Karpas-422 (cell line): ENCODE data around the gene TSC22D4. TPM values are rescaled to one million over a fixed set of nuclear protein-coding genes. Genes with fewer than 3 reads are reported as not detected.
"Not testable (repeated sequence)": the region's sequence is repeated elsewhere in the genome, so short reads cannot be mapped to it uniquely, and the experiment has no call there.

ENCODE experiments used
- DNase-seq: peaks from one replicate; pipeline ENCODE4 v3.0.0-alpha.2; 2015
- H2AFZ ChIP-seq: fragments of 200-600 bp; sonication (generic); 2 replicates; pipeline ENCODE4 v1.6.1; 2014; ENCODE audit warnings: antibody characterized with exemption, low read length, mixed read lengths
- H3K27ac ChIP-seq: fragments of 200-600 bp; sonication (generic); 2 replicates; pipeline ENCODE4 v1.5.1; 2014; ENCODE audit warnings: mild to moderate bottlenecking, low read length, moderate library complexity
- H3K27me3 ChIP-seq: fragments of 200-600 bp; sonication (generic); 2 replicates; pipeline ENCODE4 v1.6.1; 2014; ENCODE audit warnings: low read length, mixed read lengths
- H3K36me3 ChIP-seq: fragments of 200-600 bp; sonication (generic); 2 replicates; pipeline ENCODE4 v1.6.1; 2014; ENCODE audit warnings: low read length, mixed read lengths; ENCODE audit not compliant: insufficient read depth
- H3K4me1 ChIP-seq: fragments of 200-600 bp; sonication (generic); 2 replicates; pipeline ENCODE4 v1.6.1; 2014; ENCODE audit warnings: mild to moderate bottlenecking, low read length, mixed read lengths
- H3K4me2 ChIP-seq: fragments of 200-600 bp; sonication (generic); 2 replicates; pipeline ENCODE4 v1.6.1; 2014; ENCODE audit warnings: low read length, low read depth, mild to moderate bottlenecking; ENCODE audit not compliant: poor library complexity, severe bottlenecking
- H3K4me3 ChIP-seq: fragments of 200-600 bp; sonication (generic); 2 replicates; pipeline ENCODE4 v1.5.1; 2014; ENCODE audit warnings: mild to moderate bottlenecking, antibody characterized with exemption, low read length, mixed read lengths
- H3K79me2 ChIP-seq: fragments of 200-600 bp; sonication (generic); 2 replicates; pipeline ENCODE4 v1.6.1; 2014; ENCODE audit warnings: mild to moderate bottlenecking, low read length, mixed read lengths
- H3K9ac ChIP-seq: fragments of 200-600 bp; sonication (generic); 2 replicates; pipeline ENCODE4 v1.6.0; 2014; ENCODE audit warnings: low read length
- H3K9me2 ChIP-seq: fragments of 200-600 bp; sonication (generic), shearing (Covaris generic); replicated peaks from 2 replicates; pipeline ENCODE4 v1.6.0; 2014; ENCODE audit warnings: mild to moderate bottlenecking, low read length, moderate library complexity; ENCODE audit not compliant: insufficient read depth
- H3K9me3 ChIP-seq: fragments of 300-700, 200-600 bp; sonication (generic); 2 replicates; pipeline ENCODE4 v1.6.1; 2014; ENCODE audit warnings: low read length, mixed read lengths
- H4K20me1 ChIP-seq: fragments of 200-600 bp; sonication (generic); 2 replicates; pipeline ENCODE4 v1.6.1; 2014; ENCODE audit warnings: mild to moderate bottlenecking, antibody characterized with exemption, low read length, low read depth; ENCODE audit not compliant: insufficient read depth
- total RNA-seq: library from RNA; depleted of rRNA; stranded (reverse); fragments of >200 nt; shearing (Covaris generic); gene quantifications from 2 replicates; pipeline ENCODE4 v1.2.3, GENCODE V29; 2014; ENCODE audit warnings: low replicate concordance

TSC22D4 gene
- total RNA-seq, 1 experiment from 2014 or later, result 40.4 TPM

- H3K9me3 ChIP-seq, result no peaks in the 10 kb centered on the region
- H3K4me1 ChIP-seq, result peaks cover 9% of the 10 kb centered on the region
- no peaks in the 10 kb centered on the region for H3K36me3 ChIP-seq
- DNase-seq, result no peak
- no peak overlapping the region for H2AFZ ChIP-seq
- H3K4me3 ChIP-seq, result no peak overlapping the region
- no peaks in the 10 kb centered on the region for H4K20me1 ChIP-seq
- H3K27ac ChIP-seq, result no peak overlapping the region
- no peak overlapping the region for H3K9ac ChIP-seq
- no peaks in the 10 kb centered on the region for H3K9me2 ChIP-seq
- H3K27me3 ChIP-seq, result no peaks in the 10 kb centered on the region
- H3K4me2 ChIP-seq, result no peak overlapping the region
- H3K79me2 ChIP-seq, result no peaks in the 10 kb centered on the region
Measured at GRCh38 chr7:100449190-100449795, 29.7 kb downstream of the TSC22D4 start.

- H3K4me2 ChIP-seq, H3K9ac ChIP-seq, DNase-seq, H3K36me3 ChIP-seq, H3K79me2 ChIP-seq, H3K9me2 ChIP-seq, H2AFZ ChIP-seq, H3K4me3 ChIP-seq, H3K27me3 ChIP-seq, H3K4me1 ChIP-seq, H3K9me3 ChIP-seq, H4K20me1 ChIP-seq, H3K27ac ChIP-seq: not testable (repeated sequence)
Measured at GRCh38 chr7:100447363-100447762, 31.7 kb downstream of the TSC22D4 start.

GRCh38 chr7:100446040-100446439, 33.0 kb downstream of the TSC22D4 start:
- H4K20me1 ChIP-seq, result no peaks in the 10 kb centered on the region
- no peak for DNase-seq
- peaks cover 9% of the 10 kb centered on the region for H3K4me1 ChIP-seq
- no peak overlapping the region for H3K4me3 ChIP-seq
- no peak overlapping the region for H3K27ac ChIP-seq
- no peaks in the 10 kb centered on the region for H3K79me2 ChIP-seq
- H3K9me2 ChIP-seq, result no peaks in the 10 kb centered on the region
- no peak overlapping the region for H3K4me2 ChIP-seq
- no peaks in the 10 kb centered on the region for H3K36me3 ChIP-seq
- H3K9me3 ChIP-seq, result no peaks in the 10 kb centered on the region
- no peaks in the 10 kb centered on the region for H3K27me3 ChIP-seq
- no peak overlapping the region for H3K9ac ChIP-seq
- no peak overlapping the region for H2AFZ ChIP-seq

- Histone ChIP-seq H3K9me2 (no peaks in the 10 kb centered on the region), H2AFZ (no peak overlapping the region)
Measured at GRCh38 chr7:100444311-100445278, 34.4 kb downstream of the TSC22D4 start.

GRCh38 chr7:100443096-100443840, 35.7 kb downstream of the TSC22D4 start:
- no peak for DNase-seq
- Histone ChIP-seq H3K4me3 (no peak overlapping the region), H3K9ac (no peak overlapping the region), H3K27ac (no peak overlapping the region), H3K4me2 (no peak overlapping the region), H3K27me3 (no peaks in the 10 kb centered on the region), H3K36me3 (no peaks in the 10 kb centered on the region), H3K9me2 (no peaks in the 10 kb centered on the region), H4K20me1 (no peaks in the 10 kb centered on the region), H3K79me2 (no peaks in the 10 kb centered on the region), H3K9me3 (no peaks in the 10 kb centered on the region), H3K4me1 (peaks cover 7% of the 10 kb centered on the region), H2AFZ (no peak overlapping the region)

More at GRCh38 chr7:100444311-100445278, 34.4 kb downstream of the TSC22D4 start:
- no peaks in the 10 kb centered on the region for H3K79me2 ChIP-seq
- H4K20me1 ChIP-seq, result no peaks in the 10 kb centered on the region
- H3K27ac ChIP-seq, result no peak overlapping the region
- H3K36me3 ChIP-seq, result no peaks in the 10 kb centered on the region
- no peak overlapping the region for H3K9ac ChIP-seq
- H3K4me3 ChIP-seq, result no peak overlapping the region
- DNase-seq, result no peak
- no peak overlapping the region for H3K4me2 ChIP-seq
- H3K9me3 ChIP-seq, result no peaks in the 10 kb centered on the region
- H3K4me1 ChIP-seq, result peaks cover 7% of the 10 kb centered on the region
- no peaks in the 10 kb centered on the region for H3K27me3 ChIP-seq

GRCh38 chr7:100441641-100442535, 37.1 kb downstream of the TSC22D4 start:
- Histone ChIP-seq H3K9me2 (no peaks in the 10 kb centered on the region), H3K4me1 (peaks cover 7% of the 10 kb centered on the region), H3K36me3 (no peaks in the 10 kb centered on the region), H3K4me2 (no peak overlapping the region), H3K79me2 (no peaks in the 10 kb centered on the region), H3K9ac (no peak overlapping the region), H4K20me1 (no peaks in the 10 kb centered on the region), H2AFZ (no peak overlapping the region), H3K27me3 (no peaks in the 10 kb centered on the region), H3K27ac (no peak overlapping the region), H3K4me3 (no peak overlapping the region), H3K9me3 (no peaks in the 10 kb centered on the region)
- peak; percentile 40 for DNase-seq

- H3K4me1 ChIP-seq, result peaks cover 15% of the 10 kb centered on the region
- H4K20me1 ChIP-seq, DNase-seq, H3K4me3 ChIP-seq, H3K9me3 ChIP-seq, H3K9ac ChIP-seq, H2AFZ ChIP-seq, H3K9me2 ChIP-seq, H3K79me2 ChIP-seq, H3K36me3 ChIP-seq, H3K27ac ChIP-seq, H3K27me3 ChIP-seq, H3K4me2 ChIP-seq: not testable (repeated sequence)
Measured at GRCh38 chr7:100439244-100439643, 39.8 kb downstream of the TSC22D4 start.
